GM19468 (cell line): ENCODE measurements around the gene PLA2R1.
"Not testable (repeated sequence)": the region's sequence is repeated elsewhere in the genome, so short reads cannot be mapped to it uniquely, and the experiment has no call there.

Source experiments
- ATAC-seq: cut with Tn5 transposase; IDR thresholded peaks from one replicate; pipeline ENCODE4 v1.9.1; 2021; ENCODE audit warnings: mild to moderate bottlenecking, moderate library complexity, moderate number of reproducible peaks; ENCODE audit not compliant: unreplicated experiment; ENCODE audit errors: extremely low read depth

The PLA2R1 gene

DNA sequence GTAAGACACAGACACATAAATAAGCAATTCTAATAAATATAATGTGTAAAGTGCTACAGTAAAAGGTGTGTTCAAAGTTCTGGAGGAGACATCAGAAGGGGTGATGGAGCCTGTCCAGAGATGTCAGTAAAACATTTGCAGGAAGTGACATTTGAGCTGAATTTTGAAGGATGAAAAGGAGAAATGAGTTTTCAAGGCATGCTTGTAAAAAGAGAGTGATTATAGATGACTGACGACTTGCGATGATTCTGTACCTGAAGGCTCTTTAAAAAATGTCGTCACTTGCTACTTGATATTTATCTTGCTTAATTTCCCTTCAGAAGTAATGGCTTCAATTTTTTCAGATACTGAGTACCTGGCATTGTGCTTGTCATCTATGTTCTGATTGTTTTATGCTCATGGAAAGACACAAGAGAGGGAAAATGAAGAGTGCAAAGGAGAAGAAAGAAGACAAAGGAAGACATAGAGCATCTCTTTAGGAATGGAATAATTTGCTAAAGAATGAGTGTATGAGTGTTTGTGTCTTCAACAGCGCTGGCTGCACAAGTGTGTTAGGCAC is 73.9 kb downstream of the PLA2R1 start:
- ATAC-seq, result no peak

DNA sequence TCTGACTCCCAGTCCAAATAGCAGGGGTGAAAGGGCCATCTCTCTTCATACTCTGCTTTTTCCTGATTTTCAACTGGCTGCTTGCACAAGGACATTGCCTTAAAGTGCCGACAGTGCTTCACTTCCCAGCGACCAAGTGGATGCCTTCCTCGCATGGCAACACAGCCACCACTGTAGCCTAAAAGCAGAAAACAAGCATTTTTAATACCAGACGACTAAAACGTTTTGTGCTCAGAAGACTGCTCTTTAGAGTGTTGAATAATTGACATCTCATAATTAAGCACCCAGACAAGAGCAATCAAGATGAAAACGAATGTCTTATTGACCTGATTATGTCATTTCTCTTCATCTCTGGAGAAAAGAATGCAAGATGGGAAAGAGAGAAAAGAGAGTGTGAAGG is 75.2 kb downstream of the PLA2R1 start:
- ATAC-seq, result no peak

DNA sequence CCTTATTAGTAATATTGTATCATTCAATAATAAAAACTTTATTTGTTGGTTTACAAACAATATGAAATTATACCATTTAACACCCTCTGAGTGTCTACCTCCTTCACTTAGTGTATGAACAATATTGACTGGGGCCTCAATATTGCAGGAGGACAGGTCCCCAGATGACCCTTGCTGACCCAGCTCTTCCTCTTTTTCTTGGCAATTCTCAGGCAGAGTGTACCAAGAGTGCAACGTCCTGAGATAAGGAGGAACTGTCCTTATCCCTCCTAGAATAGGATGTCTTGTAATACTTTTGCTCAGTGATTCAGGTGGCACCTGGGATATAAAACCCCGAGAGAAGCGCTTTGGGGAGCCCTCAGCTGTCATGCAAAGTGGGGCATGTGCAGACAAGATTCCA is 76.8 kb downstream of the PLA2R1 start:
- no peak for ATAC-seq

DNA sequence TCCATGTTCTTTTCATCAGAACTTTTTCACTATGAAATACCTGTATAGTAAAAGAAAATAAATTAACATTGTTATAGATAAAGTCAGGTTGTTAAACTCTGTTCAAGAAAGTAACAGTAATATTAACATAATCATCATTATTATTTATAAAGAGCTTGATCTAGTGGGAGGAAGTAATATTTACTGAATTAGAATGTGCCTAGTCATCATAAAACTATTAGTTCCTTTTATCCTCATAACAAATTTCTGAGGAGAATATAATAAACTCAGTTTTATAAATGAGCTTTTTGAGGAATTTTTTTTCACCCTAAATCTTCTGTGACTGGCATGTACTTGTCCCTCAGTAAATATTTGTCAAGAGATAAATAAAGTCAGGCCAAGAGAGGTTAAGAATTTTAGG is 78.4 kb downstream of the PLA2R1 start:
- no peak for ATAC-seq

DNA sequence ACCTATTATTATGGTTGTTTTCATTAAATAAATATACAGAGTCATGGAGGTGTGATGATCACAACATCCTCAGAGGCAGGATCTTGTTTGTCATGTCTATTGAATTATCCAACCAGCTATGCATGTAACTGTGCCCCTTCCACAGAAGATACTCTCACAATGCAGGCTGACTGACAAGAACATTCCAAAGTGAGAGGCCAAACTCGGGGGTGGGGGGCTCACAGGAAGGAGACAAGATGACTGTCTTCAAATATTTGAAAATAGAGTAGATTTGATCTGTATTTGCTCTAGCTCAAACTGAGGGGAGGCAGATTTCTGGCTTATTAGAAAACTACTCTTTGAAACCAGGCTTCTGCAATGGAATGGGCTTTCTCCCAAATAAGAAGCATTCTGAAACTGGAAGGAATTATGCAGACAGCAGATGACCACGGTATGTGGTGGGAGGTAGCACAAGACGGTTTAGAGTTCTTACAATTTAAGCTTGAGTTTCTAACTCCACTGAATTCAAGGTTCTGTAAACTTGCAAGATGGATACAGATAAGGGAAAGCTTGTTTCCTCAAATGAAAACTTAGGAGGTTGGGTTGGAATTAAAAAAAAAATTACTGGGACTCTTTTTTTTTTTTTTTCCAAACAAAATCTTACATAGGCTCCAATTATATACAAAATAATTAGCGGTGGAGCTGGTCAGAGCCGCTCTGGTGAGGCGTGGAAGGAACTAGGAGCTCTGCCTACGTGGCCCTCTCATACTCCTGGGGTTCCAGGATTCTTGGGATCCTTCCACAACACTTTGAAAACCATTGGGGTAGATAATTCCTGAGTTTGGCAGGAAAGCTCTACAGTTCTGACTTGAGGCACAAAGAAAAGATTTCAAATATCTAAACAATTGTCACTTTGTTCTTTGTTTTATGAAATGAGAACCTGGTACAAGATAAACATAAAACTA is 79.3 kb downstream of the PLA2R1 start:
- no peak for ATAC-seq

DNA sequence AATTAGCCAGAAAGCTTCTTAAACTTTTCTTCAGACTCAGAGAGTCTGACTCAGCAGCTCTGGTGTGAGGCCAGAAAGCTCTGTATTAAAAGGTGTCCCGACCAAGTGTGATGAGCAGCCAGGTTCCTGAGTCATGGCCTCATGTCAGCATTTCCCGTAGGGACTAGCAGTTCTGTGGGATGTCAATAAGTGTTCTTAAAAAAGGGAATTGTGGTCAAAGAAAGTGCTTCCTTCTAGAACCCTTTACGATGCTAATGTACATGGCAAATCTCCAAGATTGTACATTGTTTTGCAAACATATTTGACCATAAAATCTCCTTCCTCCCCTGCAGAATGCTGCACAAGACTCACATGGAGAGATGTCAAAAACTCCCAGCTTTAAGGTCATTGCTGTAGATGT is 80.1 kb downstream of the PLA2R1 start:
- ATAC-seq, result no peak

DNA sequence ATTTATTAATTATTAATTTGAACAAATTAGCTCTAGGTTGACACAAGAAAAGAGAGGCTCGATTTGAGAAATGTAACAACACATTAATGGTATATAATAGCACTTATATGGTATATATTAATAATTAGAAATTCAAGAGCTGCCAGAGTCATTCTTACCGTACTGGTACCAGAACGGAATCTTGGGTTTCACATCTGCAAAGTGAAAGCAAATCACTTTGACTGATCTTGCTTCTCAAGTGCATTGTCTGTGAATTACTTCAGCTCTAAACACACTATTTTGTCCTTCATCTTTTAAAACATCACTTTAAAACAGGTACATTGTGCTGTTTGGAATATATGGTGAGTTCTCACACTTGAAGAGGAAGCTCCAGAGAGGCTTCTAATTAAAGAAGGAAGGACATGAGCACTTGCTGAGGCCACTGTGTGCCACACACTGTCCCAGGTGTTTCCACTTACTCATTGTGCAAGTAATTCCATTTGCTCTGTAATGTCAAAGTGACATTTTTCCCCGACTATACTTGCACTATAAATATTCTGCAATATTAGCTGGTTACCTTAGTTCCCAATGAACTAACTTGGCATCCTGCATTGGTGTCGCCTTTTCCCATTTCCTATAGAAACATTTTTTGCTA is 85.8 kb downstream of the PLA2R1 start:
- ATAC-seq, result no peak

DNA sequence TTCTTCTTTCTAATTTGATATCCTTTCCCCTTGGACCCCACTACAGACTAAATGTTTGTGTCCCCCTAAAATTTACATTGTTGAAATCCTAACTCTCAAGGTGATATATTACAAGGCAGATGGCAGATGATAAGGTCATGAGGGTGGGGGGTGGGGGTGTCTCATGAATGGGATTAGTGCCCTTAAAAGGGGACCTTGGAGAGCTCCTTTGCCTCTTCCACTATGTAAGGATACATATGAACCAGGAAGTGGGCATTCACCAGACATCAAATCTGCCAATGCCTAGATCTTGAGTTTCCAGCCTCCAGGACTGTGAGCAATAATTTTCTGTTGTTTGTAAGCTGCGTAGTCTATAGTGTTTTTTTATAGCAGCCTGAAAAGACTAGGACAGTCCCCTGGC is 89.1 kb downstream of the PLA2R1 start:
- ATAC-seq, result no peak

DNA sequence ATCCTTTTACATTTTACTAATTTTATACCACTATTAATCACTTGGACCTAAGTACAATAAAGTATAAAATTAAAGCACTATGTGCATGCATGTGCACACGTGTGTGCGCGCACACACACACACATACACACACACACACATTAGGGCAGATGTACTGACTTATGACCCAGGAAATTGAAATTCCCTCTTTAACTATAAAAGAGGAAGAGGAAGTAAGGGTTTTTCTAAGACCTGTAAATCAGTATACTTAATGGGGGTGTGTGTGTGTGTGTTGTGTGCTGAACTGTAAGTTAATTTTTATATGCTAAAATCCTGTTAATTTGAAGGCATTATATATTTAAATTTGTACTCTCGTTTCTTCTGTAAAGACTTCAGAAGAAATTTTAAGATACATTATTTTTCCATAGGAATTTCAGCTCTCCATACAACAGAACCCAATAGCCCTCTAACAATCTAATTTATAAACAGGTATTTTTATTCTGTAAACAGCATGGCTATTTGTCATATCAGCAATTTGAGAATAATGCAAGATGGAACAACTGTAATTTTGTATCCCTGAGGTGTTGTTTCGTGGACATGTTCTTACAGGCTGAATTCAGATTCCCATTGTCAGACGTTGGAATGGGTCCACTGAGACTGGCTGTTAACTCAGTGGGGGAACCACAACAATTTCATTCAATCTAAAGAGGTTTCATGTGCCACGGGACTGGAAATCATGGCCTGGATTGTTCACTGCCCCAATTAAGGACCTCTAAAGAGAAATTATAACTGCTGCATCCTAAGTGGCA is 90.9 kb downstream of the PLA2R1 start:
- no peak for ATAC-seq

DNA sequence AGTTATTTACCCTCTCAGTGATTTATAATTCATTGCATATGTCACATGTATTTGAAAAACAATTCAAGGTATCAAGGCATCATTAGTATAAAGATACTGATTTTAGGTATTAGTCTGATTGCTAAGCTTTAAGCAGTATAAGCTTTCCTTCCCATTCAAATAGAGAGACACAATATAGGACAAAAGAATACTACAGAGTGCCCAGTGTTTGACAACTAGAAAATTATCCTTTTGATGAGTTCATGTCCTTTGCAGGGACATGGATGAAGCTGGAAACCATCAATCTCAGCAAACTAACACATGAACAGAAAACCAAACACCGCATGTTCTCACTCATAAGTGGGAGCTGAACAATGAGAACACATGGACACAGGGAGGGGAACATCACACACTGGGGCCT is 91.9 kb downstream of the PLA2R1 start:
- ATAC-seq, result not testable (repeated sequence)

DNA sequence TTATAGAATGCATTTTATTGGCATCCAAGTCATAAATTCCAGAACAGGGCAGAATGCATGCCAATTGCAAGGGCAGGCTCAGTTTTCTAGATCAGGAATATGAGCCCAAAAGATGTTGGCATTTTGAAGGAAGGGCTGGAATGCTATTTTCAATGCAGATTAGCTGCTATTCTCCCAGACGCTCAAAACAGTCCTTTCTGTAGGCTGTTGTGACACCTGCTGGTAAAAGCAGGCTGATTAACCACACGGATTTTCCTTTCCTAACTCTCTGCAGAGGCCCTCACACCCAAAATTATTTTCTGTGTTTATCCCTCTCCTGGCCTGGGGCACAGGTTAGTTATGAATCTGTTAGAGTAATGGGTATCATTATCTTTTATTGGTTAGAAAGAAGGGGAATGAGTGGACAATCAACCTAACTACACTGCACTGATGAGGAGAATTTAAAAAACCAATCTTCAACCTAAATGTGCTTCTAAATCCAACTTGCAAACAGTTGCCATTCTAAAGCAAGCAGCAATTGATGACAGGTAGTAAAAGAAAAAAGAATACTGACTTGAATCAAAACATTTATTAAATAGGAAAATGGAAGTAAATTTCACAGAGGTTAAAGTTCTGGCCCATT is 94.0 kb downstream of the PLA2R1 start:
- ATAC-seq, result no peak

DNA sequence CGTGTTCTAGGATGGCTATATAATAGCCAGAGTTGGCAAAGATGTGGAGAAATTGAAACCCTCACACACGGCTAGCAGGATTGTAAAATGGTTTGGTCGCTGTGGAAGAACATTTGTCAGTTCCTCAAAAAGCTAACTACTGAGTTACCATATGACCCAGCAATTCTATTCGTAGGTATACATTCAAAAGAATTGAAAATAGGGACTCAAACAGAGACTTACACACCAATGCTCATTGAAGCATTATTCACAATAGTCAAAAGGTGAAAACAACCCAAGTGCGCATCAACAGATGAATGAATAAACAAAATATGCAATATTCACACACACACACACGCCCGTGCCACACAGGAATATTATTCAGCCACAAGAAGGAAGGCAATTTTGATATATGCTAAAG is 98.7 kb downstream of the PLA2R1 start:
- peak; percentile 80 for ATAC-seq

DNA sequence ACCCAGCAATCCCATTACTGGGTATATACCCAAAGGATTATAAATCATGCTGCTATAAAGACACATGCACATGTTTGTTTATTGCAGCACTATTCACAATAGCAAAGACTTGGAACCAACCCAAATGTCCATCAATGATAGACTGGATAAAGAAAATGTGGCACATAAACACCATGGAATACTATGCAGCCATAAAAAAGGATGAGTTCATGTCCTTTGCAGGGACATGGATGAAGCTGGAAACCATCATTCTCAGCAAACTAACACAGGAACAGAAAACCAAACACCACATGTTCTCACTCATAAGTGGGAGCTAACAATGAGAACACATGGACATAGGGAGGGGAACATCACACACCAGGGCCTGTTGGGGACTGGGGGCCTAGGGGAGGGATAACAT is 99.9 kb downstream of the PLA2R1 start:
- ATAC-seq, result not testable (repeated sequence)

DNA sequence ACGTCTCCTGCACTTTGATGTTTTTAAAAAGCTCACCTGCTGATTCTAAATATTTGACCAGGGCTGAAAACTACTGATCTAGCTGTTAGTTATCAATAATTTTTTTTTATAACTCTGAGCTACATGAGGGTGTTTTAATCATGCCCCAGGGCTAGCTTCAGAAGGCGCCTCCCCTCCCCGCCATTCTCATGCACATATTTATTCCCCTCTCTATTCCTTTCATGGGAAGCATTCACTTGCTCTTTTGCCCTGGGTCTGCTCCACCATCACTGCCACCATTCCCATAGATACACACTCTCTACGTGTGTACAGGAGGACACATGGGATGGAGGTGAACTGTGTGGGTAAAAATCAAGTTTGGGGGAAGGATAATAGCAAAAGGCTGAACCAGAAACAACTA is 101.0 kb downstream of the PLA2R1 start:
- ATAC-seq, result no peak

DNA sequence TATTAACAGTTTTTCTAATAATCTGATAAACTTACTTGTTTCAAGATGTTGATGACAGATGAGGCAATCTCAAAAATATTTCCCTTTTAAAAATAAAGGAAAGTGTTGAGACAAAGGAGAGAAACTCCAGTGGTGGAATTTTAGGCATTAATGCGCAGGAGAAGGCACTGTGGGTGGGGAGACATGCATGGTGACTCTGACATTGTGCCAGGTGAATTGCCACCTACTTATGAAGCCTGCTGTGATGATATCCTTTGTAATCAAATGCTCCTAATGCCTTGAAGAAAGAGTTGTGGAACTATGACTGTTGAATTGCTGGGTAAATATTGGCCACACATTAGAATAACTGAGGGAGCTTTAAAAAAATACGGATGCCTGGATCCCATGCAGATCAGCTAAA is 101.4 kb downstream of the PLA2R1 start:
- ATAC-seq, result no peak

DNA sequence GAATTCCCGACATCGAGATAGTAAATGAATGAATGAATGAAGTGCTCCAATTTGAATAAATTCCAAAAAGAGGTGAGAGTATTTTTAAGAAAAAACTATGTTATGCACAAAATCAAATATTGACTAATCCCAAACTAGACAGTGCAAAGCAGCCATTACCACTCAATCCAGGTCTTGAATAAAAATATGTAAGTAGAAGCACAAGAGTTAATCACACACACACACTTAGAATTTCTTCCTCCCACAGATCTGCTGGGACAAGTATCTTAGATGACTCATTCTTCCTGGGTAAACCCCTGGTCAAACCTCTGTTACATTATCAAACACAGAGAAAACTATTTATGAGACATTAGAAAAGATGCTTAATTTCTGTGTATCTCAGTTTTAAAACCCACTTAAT is 102.0 kb downstream of the PLA2R1 start:
- ATAC-seq, result no peak

DNA sequence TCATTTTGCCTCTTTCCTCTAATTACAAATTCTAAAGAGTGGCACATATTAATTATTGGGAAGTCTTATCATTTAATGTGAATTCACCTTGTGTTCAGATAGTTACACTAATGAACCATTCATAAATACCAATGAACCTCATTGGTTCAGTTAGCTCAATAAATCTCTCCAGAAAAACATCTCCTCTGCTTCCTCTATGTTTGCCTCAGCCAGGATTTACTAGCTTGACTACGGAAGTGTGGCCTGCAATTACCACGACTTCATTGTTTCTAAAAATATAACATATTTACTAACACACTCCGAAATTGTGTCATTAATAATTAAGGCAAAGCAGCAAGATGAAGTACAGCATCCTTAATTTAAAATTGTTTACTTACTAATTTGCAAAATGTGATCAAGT is 103.3 kb downstream of the PLA2R1 start:
- no peak for ATAC-seq

DNA sequence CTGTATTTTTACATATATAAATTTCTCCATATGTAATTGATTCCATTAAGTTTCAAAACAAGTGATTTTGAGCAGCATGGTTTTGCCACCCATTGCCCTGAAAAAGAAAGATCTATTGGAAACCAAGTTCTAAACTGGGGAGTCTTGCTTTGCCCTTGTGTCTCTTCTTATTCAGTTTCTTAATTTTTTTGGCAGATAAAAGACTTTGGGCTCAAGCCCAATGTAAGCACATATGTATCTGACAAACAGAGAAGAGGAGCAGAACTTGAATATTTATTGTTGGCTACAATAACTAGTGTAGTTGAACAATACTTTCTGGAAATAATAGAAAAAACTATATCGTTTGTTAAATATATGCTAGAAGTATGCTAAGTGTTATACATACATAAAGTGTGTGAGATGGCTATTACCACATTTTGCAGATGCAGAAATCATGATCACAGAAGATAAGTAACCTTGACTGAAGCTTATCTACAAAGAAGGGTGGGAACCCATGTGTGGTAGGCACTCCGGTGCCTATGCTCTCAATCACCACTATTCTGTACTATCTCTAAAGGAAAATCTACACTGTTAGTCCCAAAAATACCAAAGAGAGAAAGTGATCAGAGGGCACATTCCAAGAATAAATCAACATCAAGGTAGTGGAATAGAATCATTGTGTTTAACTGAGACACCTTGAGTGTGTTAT is 109.1 kb downstream of the PLA2R1 start:
- no peak for ATAC-seq

DNA sequence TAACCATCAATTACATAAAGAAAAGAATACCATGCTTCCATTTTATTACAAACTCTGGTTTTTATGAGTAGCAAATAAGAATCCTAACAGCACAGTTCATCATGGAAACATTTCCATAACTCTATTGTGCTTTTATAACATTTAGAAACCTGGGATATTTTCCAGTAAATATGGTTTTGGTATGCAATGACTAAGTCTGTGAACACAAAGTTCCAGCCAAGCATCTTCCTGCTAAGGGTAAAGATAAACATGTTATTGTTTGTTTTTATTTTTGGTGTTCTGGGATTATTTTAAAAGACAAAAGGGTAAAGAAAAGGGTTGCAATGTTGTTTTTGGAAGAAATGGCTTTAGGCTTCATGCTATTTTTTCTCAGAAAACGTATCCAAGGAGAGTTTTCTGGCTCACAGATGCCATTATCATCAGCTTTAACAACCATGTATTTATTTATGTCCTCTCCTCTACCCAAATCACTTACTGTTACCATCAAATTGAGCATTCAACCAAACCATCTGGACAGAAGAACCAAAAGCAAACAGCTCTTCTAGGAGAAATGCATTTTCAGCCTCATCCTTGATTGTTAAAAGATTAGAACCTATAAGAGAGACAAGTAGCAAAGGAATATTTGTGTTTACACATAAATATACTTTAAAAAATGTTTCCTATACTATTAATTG is 116.0 kb downstream of the PLA2R1 start:
- no peak for ATAC-seq
